ENCODE results near the gene TYR.
"Not testable (repeated sequence)": the region's sequence is repeated elsewhere in the genome, so short reads cannot be mapped to it uniquely, and the experiment has no call there.

GRCh38 chr11:89303029-89303428, 125.4 kb downstream of the TYR start:
- not testable (repeated sequence) for TF ChIP-seq CTCF (IDR thresholded peaks at IDR 0.05); EZH2 (IDR thresholded peaks at IDR 0.05; ENCODE audit: borderline replicate concordance, insufficient read depth, low read depth, low read length, poor library complexity, severe bottlenecking)
